A549 treated with GW870086 at 1 μM for 4 hours (cell line): Measurements from ENCODE around the gene KRTAP8-1. TPM values are rescaled to one million over a fixed set of nuclear protein-coding genes. Genes with fewer than 3 reads are reported as not detected.

Experiments
- total RNA-seq: library from RNA; stranded (reverse); fragments of 200-300 nt; extraction: Qiagen RNA extraction; gene quantifications from 5 replicates; pipeline ENCODE4 v1.2.3, GENCODE V29; 2022; ENCODE audit warnings: low read depth

Gene KRTAP8-1
- not detected in 5 replicates for total RNA-seq

GRCh38 chr21:30813174-30813573 is at the start of gene KRTAP8-1:
KRTAP8-1 (minus strand) TSS chr21:30813274; CDS start chr21:30813220, 54 bp downstream.

DNA sequence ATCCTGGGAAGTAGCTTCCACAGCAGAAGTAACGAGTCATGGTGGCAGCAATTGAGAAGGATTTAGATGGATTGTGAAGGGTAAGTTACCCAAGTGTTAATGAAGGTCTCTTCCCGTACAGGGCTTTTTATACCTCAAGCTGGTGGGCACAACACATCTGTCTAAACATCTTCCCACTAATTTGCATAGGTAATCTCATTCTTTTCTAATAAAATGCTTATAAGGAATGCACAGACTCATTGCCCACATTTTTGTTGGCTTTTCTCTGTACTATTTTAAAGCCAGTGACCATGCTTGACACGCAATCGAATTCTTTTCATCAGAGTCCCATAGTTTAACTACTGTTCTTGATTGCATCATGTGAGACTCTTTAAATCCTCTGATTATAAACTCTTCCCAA is 16.6 kb upstream of the KRTAP8-1 start, which contains the start of gene KRTAP7-1:
Gene KRTAP7-1, minus strand, starts transcription at position 101 of the 400 bp plus-strand sequence. Its CDS starts 61 bp downstream, at position 40.

Other genes starting within 250 kb of the KRTAP8-1 start
- not detected in 5 replicates for gene KRTAP22-2, start 222.9 kb downstream of the KRTAP8-1 start, total RNA-seq
- not detected in 5 replicates for gene KRTAP6-3, start 220.8 kb downstream of the KRTAP8-1 start, total RNA-seq
- not detected in 5 replicates for gene KRTAP6-2, start 214.4 kb downstream of the KRTAP8-1 start, total RNA-seq
- gene KRTAP22-1, start 212.2 kb downstream of the KRTAP8-1 start, total RNA-seq, result not detected in 5 replicates
- not detected in 5 replicates for gene KRTAP6-1, start 199.3 kb downstream of the KRTAP8-1 start, total RNA-seq
- not detected in 5 replicates for gene KRTAP20-1, start 196.8 kb downstream of the KRTAP8-1 start, total RNA-seq
- not detected in 5 replicates for gene KRTAP20-4, start 192.6 kb downstream of the KRTAP8-1 start, total RNA-seq
- not detected in 5 replicates for gene KRTAP20-2, start 178.1 kb downstream of the KRTAP8-1 start, total RNA-seq
- not detected in 5 replicates for gene KRTAP20-3, start 170.4 kb downstream of the KRTAP8-1 start, total RNA-seq
- not detected in 5 replicates for gene KRTAP21-3, start 94.5 kb downstream of the KRTAP8-1 start, total RNA-seq
- gene KRTAP21-2, start 66.0 kb downstream of the KRTAP8-1 start, total RNA-seq, result not detected in 5 replicates
- gene KRTAP21-1, start 57.8 kb downstream of the KRTAP8-1 start, total RNA-seq, result not detected in 5 replicates
- gene KRTAP7-1, start 16.5 kb upstream of the KRTAP8-1 start, total RNA-seq, result not detected in 5 replicates
- gene KRTAP11-1, start 68.3 kb upstream of the KRTAP8-1 start, total RNA-seq, result not detected in 5 replicates
- gene KRTAP19-8, start 225.2 kb upstream of the KRTAP8-1 start, total RNA-seq, result not detected in 5 replicates